ENCODE data around the gene ENC1.

GRCh38 chr5:74636149-74636548 lies 4.4 kb downstream of the ENC1 start:
- TF ChIP-seq CTCF (IDR thresholded peaks at IDR 0.05) = no peak
- no peak for TF ChIP-seq POLR2A (IDR thresholded peaks at IDR 0.05)

Data from ovary (tissue), 3 donors.